Heart left ventricle (tissue), 16 donors: ENCODE results near the gene WWTR1. TPM values are rescaled to one million over a fixed set of nuclear protein-coding genes. Genes with fewer than 3 reads are reported as not detected.

Experiments
- ATAC-seq, 4 donors: fragments of 200-7000 bp; cut with Tn5 transposase; one replicate each; pipeline ENCODE4 v1.9.1; 2020 to 2022; ENCODE audit warnings: moderate library complexity in 4 of 4, mild to moderate bottlenecking in 3 of 4, moderate number of reproducible peaks in 1 of 4
- DNase-seq, 5 donors: peaks; one replicate each; pipeline ENCODE4 v3.0.0-alpha.2; 2020
- H3K27ac ChIP-seq, 12 donors: fragments of 200-600 bp; sonication (generic) in 4 of 12; one replicate each; pipeline versions ENCODE4 v1.5.0 to v1.8.0; 2016 to 2022; ENCODE audit warnings: mild to moderate bottlenecking in 2 of 12
- H3K27me3 ChIP-seq, 9 donors: fragments of 200-600 bp; sonication (generic) in 2 of 9; one replicate each; pipeline versions ENCODE4 v1.5.1 to v1.8.0; 2016 to 2022; ENCODE audit warnings: mild to moderate bottlenecking in 3 of 9
- H3K36me3 ChIP-seq, 9 donors: fragments of 200-600 bp; sonication (generic) in 2 of 9; one replicate each; pipeline versions ENCODE4 v1.5.0 to v1.8.0; 2018 to 2022; ENCODE audit warnings: mild to moderate bottlenecking in 2 of 9
- H3K4me1 ChIP-seq, 12 donors: fragments of 200-600 bp; sonication (generic) in 4 of 12; one replicate each; pipeline versions ENCODE4 v1.5.0 to v1.8.0; 2016 to 2022; ENCODE audit warnings: mild to moderate bottlenecking in 3 of 12
- H3K4me3 ChIP-seq, 12 donors: fragments of 200-600 bp; sonication (generic) in 4 of 12; one replicate each; pipeline versions ENCODE4 v1.5.0 to v1.8.0; 2017 to 2022; ENCODE audit warnings: mild to moderate bottlenecking in 9 of 12, moderate library complexity in 4 of 12
- H3K9me3 ChIP-seq, 12 donors: fragments of 200-600 bp; sonication (generic) in 4 of 12; one replicate each; pipeline versions ENCODE4 v1.5.0 to v1.8.0; 2016 to 2022; ENCODE audit warnings: mild to moderate bottlenecking in 1 of 12
- CTCF ChIP-seq, 12 donors: fragments of 200-600 bp; sonication (generic) in 4 of 12; IDR thresholded peaks; one replicate each; pipeline versions ENCODE4 v1.5.0 to v1.8.0; 2018 to 2022; ENCODE audit warnings: antibody characterized with exemption in 12 of 12, mild to moderate bottlenecking in 5 of 12
- POLR2A ChIP-seq, 2 donors: fragments of 450-650 bp; IDR thresholded peaks; one replicate each; pipeline ENCODE4 v1.6.1; 2017; ENCODE audit warnings: antibody characterized with exemption in 2 of 2, mild to moderate bottlenecking in 2 of 2, moderate library complexity in 2 of 2
- WGBS, 4 donors: extraction: QIAGEN DNeasy Blood & Tissue Kit in 2 of 4; methylation state at CpG; one replicate each; pipeline versions ENCODE4 v1.1.5 to v1.1.7; 2013 to 2018; 5-methylcytosine and 5-hydroxymethylcytosine counted together
- intact Hi-C, 10 donors: fragments of 100-400 bp; cut with DNase I; formaldehyde crosslinking; loops; one replicate each; pipeline versions ENCODE4 v1.11.1 to v1.14.2; 2022
- polyA plus RNA-seq, 2 donors: library from polyadenylated mRNA; stranded (reverse); fragments of 200-250 nt; gene quantifications; one replicate each; pipeline ENCODE4 v1.2.3, GENCODE V29; 2013
- total RNA-seq, 9 donors: library from RNA; depleted of rRNA in 2 of 9; stranded (reverse); fragments of >200 nt in 2 of 9; fragmentation: NEBNext Ultra II Directional in 3 of 9; extraction: Animal tissue kit (Norgen Biotek cat#: 25700) in 3 of 9; gene quantifications; one replicate each; pipeline versions ENCODE4 v1.1.0 to v1.2.4, GENCODE V29; 2016 to 2023
- donor health status: ischemic (EF 13 %, LVEDD 7.1; RV severe dilation, severe dysfunction).
- donor health status: healthy with polysubstance abuse.
- donor health status: DM: no; HTN: yes; CAD: no.
- donor health status: DM: no; HTN: no; CAD: no.
- donor health status: ischemic (EF 25% LVEDD 6.9; RV normal size, moderate dysfunction).
- donor health status: ischemic (EF 25% LVEDD 5.7; RV mildly dilated, moderate dysfunction).
- donor health status: healthy.
- donor health status: DM: yes; HTN: yes; CAD: no.
- donor health status: ischemic (EF 35%, LVEDD 5.7; RV mildly dilated, moderate dysfunction).
- donor health status: nonischemic (EF 11% LVEDD 7.7; RV severe dilation, severe dysfunction).
- donor health status: DM: yes; HTN: yes; CAD: no.
- donor health status: PGD.
- donor health status: ischemic (EF 29% LVEDD 5.4; RV normal size, mild dysfunction).
- donor health status: nonischemic (EF 23%, LVEDD 6.1; RV moderate dilation, normal function).

WWTR1 gene
- total and polyA plus RNA-seq, 11 donors = 14.5 to 71.7 (median 41.2) TPM

- ATAC-seq = no peak
- TF ChIP-seq CTCF (IDR thresholded peaks at IDR 0.05) (no peak), POLR2A (IDR thresholded peaks at IDR 0.05) (no peak)
- WGBS, 4 donors = 82 to 94% (median 91%) methylated on average over 7 of the region's 7 CpGs
- Histone ChIP-seq H3K36me3 (no peaks in the 10 kb centered on the region), H3K4me1 (peaks cover 8 to 90% (median 69%) of the 10 kb centered on the region in 12 donors), H3K27ac (peak overlapping the region in 5 of 12 donors; percentile 1 to 91 (median 15)), H3K27me3 (no peaks in the 10 kb centered on the region), H3K4me3 (no peak overlapping the region), H3K9me3 (no peaks in the 10 kb centered on the region)
- intact Hi-C loops = loop anchor here in 1 of 10 donors (5.0 kb wide), 1 partner anchor 75 kb away; the partner anchor contains the start of gene WWTR1
- DNase-seq = no peak
Observed at GRCh38 chr3:149582395-149582794, 75.4 kb downstream of the WWTR1 start.

- Histone ChIP-seq H3K4me1 (peaks cover 8 to 90% (median 70%) of the 10 kb centered on the region in 12 donors), H3K4me3 (no peak overlapping the region), H3K9me3 (no peaks in the 10 kb centered on the region), H3K27me3 (no peaks in the 10 kb centered on the region), H3K27ac (peak overlapping the region in 8 of 12 donors; percentile 1 to 91 (median 23)), H3K36me3 (no peaks in the 10 kb centered on the region)
- no peak for TF ChIP-seq CTCF (IDR thresholded peaks at IDR 0.05)
- 45 to 52% (median 47%) methylated on average over 8 of the region's 8 CpGs for WGBS, 4 donors
- intact Hi-C loops = loop anchor here in 1 of 10 donors (5.0 kb wide), 1 partner anchor 75 kb away; the partner anchor contains the start of gene WWTR1
- DNase-seq (peak in 3 of 5 donors; percentile 38 to 64 (median 43)), ATAC-seq (peak in 3 of 4 donors; percentile 63 to 81 (median 81))
Observed at GRCh38 chr3:149581681-149582370, 76.0 kb downstream of the WWTR1 start.

- Histone ChIP-seq H3K27ac (peak overlapping the region in 7 of 12 donors; percentile 1 to 91 (median 31)), H3K9me3 (no peaks in the 10 kb centered on the region), H3K27me3 (no peaks in the 10 kb centered on the region), H3K4me3 (no peak overlapping the region), H3K36me3 (no peaks in the 10 kb centered on the region), H3K4me1 (peaks cover 8 to 91% (median 73%) of the 10 kb centered on the region in 12 donors)
- 61 to 74% (median 68%) methylated on average over 2 of the region's 2 CpGs for WGBS, 4 donors
- ATAC-seq (no peak), DNase-seq (no peak)
- TF ChIP-seq CTCF (IDR thresholded peaks at IDR 0.05) (no peak), POLR2A (IDR thresholded peaks at IDR 0.05) (no peak)
- intact Hi-C loops = loop anchor here in 1 of 10 donors (5.0 kb wide), 1 partner anchor 76 kb away; the partner anchor contains the start of gene WWTR1
Observed at GRCh38 chr3:149581248-149581647, 76.6 kb downstream of the WWTR1 start.

GRCh38 chr3:149579838-149580542, 77.8 kb downstream of the WWTR1 start:
- intact Hi-C loops = loop anchor here in 7 of 10 donors (5.0 to 10.0 kb wide), 5 partner anchors 37 to 77 kb away; partner anchors contain the start of gene WWTR1 (in 6 of the 7)
- no peak overlapping the region for H3K4me3 ChIP-seq
- TF ChIP-seq CTCF (IDR thresholded peaks at IDR 0.05) = no peak
- no peaks in the 10 kb centered on the region for H3K9me3 ChIP-seq
- no peaks in the 10 kb centered on the region for H3K27me3 ChIP-seq
- ATAC-seq = no peak
- peaks cover 13 to 97% (median 80%) of the 10 kb centered on the region in 12 donors for H3K4me1 ChIP-seq
- H3K36me3 ChIP-seq = no peaks in the 10 kb centered on the region
- DNase-seq = no peak
- peak overlapping the region in 6 of 12 donors; percentile 1 to 91 (median 23) for H3K27ac ChIP-seq
- 63 to 65% (median 63%) methylated on average over 4 of the region's 4 CpGs for WGBS, 4 donors
